Upper lobe of left lung (tissue), 4 donors: ENCODE measurements around the gene PI16.

Experiments used
- CTCF ChIP-seq, 6 experiments: fragments of 450-650 bp in 4 of 6; fragments of 200-600 bp in 2 of 6; sonication (generic) in 2 of 6; IDR thresholded peaks; one replicate each; pipeline ENCODE4 v1.5.1; 2016 to 2019; ENCODE audit warnings: antibody characterized with exemption in 6 of 6
- EP300 ChIP-seq, 4 donors: sonication (generic); formaldehyde crosslinking; IDR thresholded peaks; one replicate each; pipeline ENCODE4 v1.5.1; 2017; ENCODE audit warnings: antibody characterized with exemption in 4 of 4, control low read depth in 2 of 4
- POLR2A ChIP-seq, 4 donors: fragments of 450-650 bp; IDR thresholded peaks; one replicate each; pipeline ENCODE4 v1.5.1; 2016 to 2017; ENCODE audit warnings: antibody characterized with exemption in 4 of 4, mild to moderate bottlenecking in 2 of 4

GRCh38 chr6:36936824-36937223 lies 17.7 kb upstream of the PI16 start:
- TF ChIP-seq CTCF (IDR thresholded peaks at IDR 0.05): no peak
- TF ChIP-seq POLR2A (IDR thresholded peaks at IDR 0.05): no peak
- no peak for TF ChIP-seq EP300 (IDR thresholded peaks at IDR 0.05)
